Activated CD8-positive, alpha-beta T cell treated with anti-CD3 and anti-CD28 coated beads for 36 hours (primary cell): ENCODE measurements around the gene EFCAB8. TPM values are rescaled to one million over a fixed set of nuclear protein-coding genes. Genes with fewer than 3 reads are reported as not detected.

ENCODE experiments used
- ATAC-seq: fragments of 200-7000 bp; cut with Tn5 transposase; one replicate; pipeline ENCODE4 v1.10.0; 2021; ENCODE audit warnings: mild to moderate bottlenecking, moderate library complexity
- CTCF ChIA-PET: fragments of 350-600 bp; sonication (Branson Sonifier 250); formaldehyde crosslinking; loops from one replicate; lab custom pipeline; 2021; ENCODE audit warnings: antibody characterized with exemption; lab: Charles Lee
- POLR2A ChIA-PET: fragments of 350-600 bp; sonication (Branson Sonifier 250); formaldehyde crosslinking; loops from one replicate; lab custom pipeline; 2021; ENCODE audit warnings: antibody characterized with exemption; lab: Charles Lee
- DNase-seq: peaks from one replicate; pipeline ENCODE4 v3.0.0-alpha.2; 2020
- H3K27ac Mint-ChIP-seq: one replicate; pipeline ENCODE4 v1.8.0; 2021; ENCODE audit warnings: mild to moderate bottlenecking, mixed read lengths
- H3K27me3 Mint-ChIP-seq: one replicate; pipeline ENCODE4 v1.8.0; 2021; ENCODE audit warnings: mixed read lengths
- H3K36me3 Mint-ChIP-seq: one replicate; pipeline ENCODE4 v1.8.0; 2021; ENCODE audit warnings: low read depth, mixed read lengths
- H3K4me1 Mint-ChIP-seq: one replicate; pipeline ENCODE4 v1.8.0; 2021; ENCODE audit warnings: low read depth, mixed read lengths
- H3K4me3 Mint-ChIP-seq: one replicate; pipeline ENCODE4 v1.8.0; 2021; ENCODE audit warnings: mild to moderate bottlenecking, moderate library complexity, mixed read lengths
- H3K9me3 Mint-ChIP-seq: one replicate; pipeline ENCODE4 v1.8.0; 2021; ENCODE audit warnings: mixed read lengths
- CTCF ChIP-seq: fragments of 200-600 bp; IDR thresholded peaks from one replicate; pipeline ENCODE4 v1.8.0; 2022; ENCODE audit warnings: antibody characterized with exemption, mild to moderate bottlenecking
- intact Hi-C: fragments of 100-400 bp; cut with micrococcal nuclease; formaldehyde crosslinking; loops from one replicate; pipeline ENCODE4 v1.10.0; 2022
- total RNA-seq, 2 experiments: library from RNA; stranded (reverse); gene quantifications; one replicate each; pipeline ENCODE4 v1.2.3, GENCODE V29; 2021

EFCAB8 gene
- total RNA-seq, 2 experiments from 2014 or later = 0.89 to 0.92 TPM

- Mint-ChIP-seq H3K27ac (peak overlapping the region; percentile 71), H3K9me3 (no peaks in the 10 kb centered on the region), H3K4me3 (peak overlapping the region; percentile 28), H3K4me1 (peaks cover 74% of the 10 kb centered on the region), H3K27me3 (no peaks in the 10 kb centered on the region), H3K36me3 (no peaks in the 10 kb centered on the region)
- intact Hi-C loops = no loop called here
- no peak for TF ChIP-seq CTCF
- DNase-seq (peak; percentile 82), ATAC-seq (peak; percentile 31)
- POLR2A ChIA-PET = interaction anchor here (0.7 to 2.4 kb wide), 10 partner anchors 9 to 147 kb away, joined by 3 to 12 read pairs (median 4); partner anchors contain the start of gene SUN5
- CTCF ChIA-PET = interaction anchor here (0.6 to 3.7 kb wide), 6 partner anchors 19 to 332 kb away, joined by 3 to 26 read pairs (median 4); partner anchors contain the start of gene SUN5
Observed at GRCh38 chr20:32966881-32967781, 108.4 kb downstream of the EFCAB8 start.

- Mint-ChIP-seq H3K9me3 (no peaks in the 10 kb centered on the region), H3K27me3 (no peaks in the 10 kb centered on the region), H3K4me3 (peak overlapping the region; percentile 28), H3K4me1 (peaks cover 78% of the 10 kb centered on the region), H3K27ac (no peak overlapping the region), H3K36me3 (peaks cover 2% of the 10 kb centered on the region)
- DNase-seq (peak; percentile 75), ATAC-seq (peak; percentile 21)
- CTCF ChIA-PET = interaction anchor here (0.6 to 3.7 kb wide), 5 partner anchors 19 to 332 kb away, joined by 3 to 26 read pairs (median 6); partner anchors contain the start of gene SUN5
- TF ChIP-seq CTCF = no peak
- intact Hi-C loops = no loop called here
- POLR2A ChIA-PET = interaction anchor here (0.7 to 2.4 kb wide), 9 partner anchors 8 to 148 kb away, joined by 3 to 12 read pairs (median 4); partner anchors contain the start of gene SUN5
Observed at GRCh38 chr20:32967961-32968457, 109.3 kb downstream of the EFCAB8 start.

- ChIA-PET POLR2A (interaction anchor here (0.8 to 1.7 kb wide), 4 partner anchors 8 to 34 kb away, joined by 3 to 12 read pairs (median 5); no protein-coding TSS in a partner anchor), CTCF (interaction anchor here (1.4 to 3.7 kb wide), 4 partner anchors 18 to 36 kb away, joined by 3 to 26 read pairs (median 10); partner anchors contain the start of gene SUN5)
- DNase-seq = peak; percentile 71
- Mint-ChIP-seq H3K4me3 (peak overlapping the region; percentile 1), H3K27ac (no peak overlapping the region), H3K27me3 (no peaks in the 10 kb centered on the region), H3K4me1 (peaks cover 78% of the 10 kb centered on the region), H3K36me3 (peaks cover 5% of the 10 kb centered on the region), H3K9me3 (no peaks in the 10 kb centered on the region)
- TF ChIP-seq CTCF = no peak
- ATAC-seq = peak; percentile 15
- intact Hi-C loops = no loop called here
Observed at GRCh38 chr20:32968478-32969241, 109.9 kb downstream of the EFCAB8 start.

- H3K4me1 Mint-ChIP-seq = peaks cover 84% of the 10 kb centered on the region
- H3K4me3 Mint-ChIP-seq = no peak overlapping the region
- intact Hi-C loops = no loop called here
- H3K27me3 Mint-ChIP-seq = no peaks in the 10 kb centered on the region
- peaks cover 5% of the 10 kb centered on the region for H3K36me3 Mint-ChIP-seq
- no peak for ATAC-seq
- TF ChIP-seq CTCF = no peak
- no peak for DNase-seq
- ChIA-PET CTCF (interaction anchor here (2.5 to 5.4 kb wide), 2 partner anchors 24 to 35 kb away, joined by 13 to 40 read pairs; partner anchors contain the start of gene SUN5), POLR2A (no interaction called here)
- no peaks in the 10 kb centered on the region for H3K9me3 Mint-ChIP-seq
- no peak overlapping the region for H3K27ac Mint-ChIP-seq
Observed at GRCh38 chr20:32969356-32970114, 110.8 kb downstream of the EFCAB8 start.
